Stomach (tissue), 9 donors: Measurements from ENCODE around the gene E2F6. TPM values are rescaled to one million over a fixed set of nuclear protein-coding genes. Genes with fewer than 3 reads are reported as not detected.

Experiments used
- DNase-seq, 2 donors: peaks; one replicate each; pipeline versions ENCODE4 v3.0.0 to v3.0.0-alpha.2; 2013 to 2019
- H3K27ac ChIP-seq, 5 donors: fragments of 200-600 bp in 4 of 5; sonication (generic) in 4 of 5; one replicate each; pipeline ENCODE4 v1.5.1; 2013 to 2019; ENCODE audit warnings: mild to moderate bottlenecking in 1 of 5, moderate library complexity in 1 of 5
- H3K27me3 ChIP-seq, 3 donors: fragments of 200-600 bp; sonication (generic); one replicate each; pipeline ENCODE4 v1.5.1; 2017 to 2019; ENCODE audit warnings: mixed run types in 1 of 3
- H3K36me3 ChIP-seq, 4 donors: fragments of 200-600 bp; sonication (generic); 1 replicate in 3 of 4; 2 replicates in 1 of 4; pipeline ENCODE4 v1.5.1; 2016 to 2019
- H3K4me1 ChIP-seq, 4 donors: fragments of 200-600 bp; sonication (generic); one replicate each; pipeline ENCODE4 v1.5.1; 2016 to 2019
- H3K4me3 ChIP-seq, 4 donors: fragments of 200-600 bp; sonication (generic) in 3 of 4; one replicate each; pipeline ENCODE4 v1.5.1; 2016 to 2019; ENCODE audit warnings: mild to moderate bottlenecking in 1 of 4
- H3K9me3 ChIP-seq, 4 donors: fragments of 200-600 bp; sonication (generic); one replicate each; pipeline ENCODE4 v1.5.1; 2016 to 2019
- CTCF ChIP-seq, 7 experiments: fragments of 450-650 bp in 4 of 7; fragments of 200-600 bp in 3 of 7; sonication (generic) in 3 of 7; IDR thresholded peaks; one replicate each; pipeline ENCODE4 v1.5.1; 2016 to 2019; ENCODE audit warnings: antibody characterized with exemption in 7 of 7, control low read depth in 2 of 7, mild to moderate bottlenecking in 1 of 7
- EP300 ChIP-seq: sonication (generic); formaldehyde crosslinking; IDR thresholded peaks from one replicate; pipeline ENCODE4 v1.6.1; 2017; ENCODE audit warnings: antibody characterized with exemption
- POLR2A ChIP-seq, 4 donors: fragments of 450-650 bp; IDR thresholded peaks; one replicate each; pipeline ENCODE4 v1.6.1; 2016; ENCODE audit warnings: antibody characterized with exemption in 4 of 4, control low read depth in 2 of 4, mild to moderate bottlenecking in 1 of 4, moderate library complexity in 1 of 4
- POLR2AphosphoS5 ChIP-seq, 3 donors: sonication (generic); formaldehyde crosslinking; IDR thresholded peaks; one replicate each; pipeline ENCODE4 v1.6.1; 2016; ENCODE audit warnings: antibody characterized with exemption in 3 of 3
- WGBS, 5 donors: extraction: QIAGEN DNeasy Blood & Tissue Kit in 3 of 5; methylation state at CpG; one replicate each; pipeline versions ENCODE4 v1.1.5 to v1.1.7; 2013 to 2018; 5-methylcytosine and 5-hydroxymethylcytosine counted together
- intact Hi-C: fragments of 100-400 bp; cut with DNase I; formaldehyde crosslinking; loops from one replicate; pipeline ENCODE4 v1.15.1; 2023; ENCODE audit warnings: low total_unique reads
- polyA plus RNA-seq, 3 donors: library from polyadenylated mRNA; stranded (reverse); fragments of 200-250 nt; gene quantifications; one replicate each; pipeline ENCODE4 v1.2.3, GENCODE V29; 2013
- total RNA-seq, 5 donors: library from RNA; depleted of rRNA; stranded (reverse); fragments of >200 nt; gene quantifications; one replicate each; pipeline versions ENCODE4 v1.1.0 to v1.2.3, GENCODE V29; 2014 to 2016
- donor health status: healthy with polysubstance abuse.
- donor health status: Bipolar disorder and iron deficiency.
- donor health status: healthy.

Gene E2F6
- total and polyA plus RNA-seq, 8 donors: 0.58 to 32.1 (median 10.1) TPM

DNA sequence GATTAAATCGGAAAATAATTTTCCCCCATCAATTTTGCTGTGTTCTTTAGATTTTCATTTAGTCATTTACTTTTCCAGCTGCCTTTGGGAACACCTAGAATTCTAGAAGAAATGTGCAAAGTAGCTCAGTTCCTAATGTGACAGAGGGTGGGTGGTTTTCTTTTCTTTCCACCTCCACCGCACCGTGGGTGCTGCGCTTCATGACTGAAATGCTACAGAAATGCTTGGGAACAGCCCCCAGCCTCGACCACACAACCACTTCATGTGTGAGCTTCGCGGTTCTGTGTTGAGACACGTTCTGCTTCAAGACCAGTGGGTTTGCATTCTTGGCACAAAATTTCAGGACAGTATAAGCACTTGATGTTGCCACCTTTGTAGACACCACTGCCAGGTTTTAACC, 30.9 kb downstream of the E2F6 start:
- Histone ChIP-seq H3K4me1 (no peaks in the 10 kb centered on the region), H3K36me3 (peaks cover 0 to 38% (median 14%) of the 10 kb centered on the region in 4 donors), H3K4me3 (no peak overlapping the region), H3K9me3 (no peaks in the 10 kb centered on the region), H3K27me3 (no peaks in the 10 kb centered on the region), H3K27ac (no peak overlapping the region)
- 87 to 94% (median 91%) methylated on average over 8 of the region's 8 CpGs for WGBS, 5 donors
- intact Hi-C loops: no loop called here
- TF ChIP-seq EP300 (no peak), POLR2AphosphoS5 (IDR thresholded peaks at IDR 0.05) (no peak), CTCF (IDR thresholded peaks at IDR 0.05) (no peak), POLR2A (IDR thresholded peaks at IDR 0.05) (no peak)
- DNase-seq: no peak

GRCh38 chr2:11434443-11434842, 31.5 kb downstream of the E2F6 start:
- 94 to 97% (median 96%) methylated on average over 7 of the region's 7 CpGs for WGBS, 5 donors
- intact Hi-C loops: no loop called here

DNA sequence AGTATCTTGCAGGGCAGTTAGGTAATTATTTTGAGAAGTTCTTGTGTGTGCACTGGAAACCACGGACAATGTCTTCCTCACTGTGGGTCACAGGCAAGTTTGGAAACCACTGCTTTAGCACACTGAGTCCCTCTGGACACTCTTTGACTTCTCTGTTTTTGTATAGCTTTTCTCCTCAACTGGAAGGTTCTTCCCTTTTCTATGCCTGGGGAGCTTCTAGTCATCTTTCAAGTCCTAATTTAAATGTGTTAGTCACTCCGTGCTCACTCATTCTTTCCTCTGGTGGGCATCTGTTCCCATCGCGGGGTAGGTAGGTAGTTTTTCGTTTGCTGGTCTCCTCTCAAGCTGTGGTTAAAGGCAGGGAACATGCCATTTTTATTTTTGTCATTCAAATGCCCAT, 32.1 kb downstream of the E2F6 start:
- no peak overlapping the region for H3K27ac ChIP-seq
- no peaks in the 10 kb centered on the region for H3K27me3 ChIP-seq
- intact Hi-C loops: no loop called here
- peaks cover 0 to 25% (median 10%) of the 10 kb centered on the region in 4 donors for H3K36me3 ChIP-seq
- TF ChIP-seq CTCF (IDR thresholded peaks at IDR 0.05): no peak
- H3K9me3 ChIP-seq: no peaks in the 10 kb centered on the region
- WGBS, 5 donors: 85 to 96% (median 88%) methylated on average over 5 of the region's 5 CpGs
- no peak for DNase-seq
- H3K4me1 ChIP-seq: no peaks in the 10 kb centered on the region
- no peak overlapping the region for H3K4me3 ChIP-seq

More at GRCh38 chr2:11434443-11434842, 31.5 kb downstream of the E2F6 start:
- Histone ChIP-seq H3K27ac (no peak overlapping the region), H3K9me3 (no peaks in the 10 kb centered on the region), H3K4me1 (no peaks in the 10 kb centered on the region), H3K4me3 (no peak overlapping the region), H3K27me3 (no peaks in the 10 kb centered on the region), H3K36me3 (peaks cover 0 to 32% (median 10%) of the 10 kb centered on the region in 4 donors)
- TF ChIP-seq CTCF (IDR thresholded peaks at IDR 0.05) (no peak), POLR2AphosphoS5 (IDR thresholded peaks at IDR 0.05) (no peak), EP300 (no peak), POLR2A (IDR thresholded peaks at IDR 0.05) (no peak)
- no peak for DNase-seq

DNA sequence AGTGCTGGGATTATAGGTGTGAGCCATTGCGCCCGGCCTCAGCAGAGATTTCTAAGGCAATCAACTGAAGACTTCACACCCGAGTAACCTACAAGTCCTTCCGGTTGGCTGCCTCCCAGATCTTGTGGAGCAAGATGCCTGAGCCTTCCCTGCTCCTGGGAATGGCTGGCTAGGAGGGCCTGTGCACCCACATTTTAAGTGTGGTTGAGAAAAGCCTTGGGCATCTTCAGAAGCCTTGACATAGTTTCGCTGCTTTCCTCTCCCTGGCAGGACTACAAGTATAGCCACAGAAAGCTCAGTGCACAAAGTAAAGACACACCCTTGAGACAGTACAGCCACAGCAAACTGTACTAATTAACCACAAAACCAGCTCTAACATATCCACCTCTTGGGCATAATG, 35.2 kb downstream of the E2F6 start:
- DNase-seq: no peak
- Histone ChIP-seq H3K4me1 (no peaks in the 10 kb centered on the region), H3K36me3 (no peaks in the 10 kb centered on the region), H3K9me3 (no peaks in the 10 kb centered on the region), H3K27ac (no peak overlapping the region), H3K27me3 (no peaks in the 10 kb centered on the region), H3K4me3 (no peak overlapping the region)
- intact Hi-C loops: no loop called here
- no peak for TF ChIP-seq POLR2A (IDR thresholded peaks at IDR 0.05)
- no peak for TF ChIP-seq EP300
- no peak for TF ChIP-seq CTCF (IDR thresholded peaks at IDR 0.05)
- TF ChIP-seq POLR2AphosphoS5 (IDR thresholded peaks at IDR 0.05): no peak
- WGBS, 5 donors: 56 to 74% (median 64%) methylated on average over 5 of the region's 5 CpGs
